Stimulated activated CD4-positive, alpha-beta T cell treated with anti-CD3 and anti-CD28 coated beads, Interleukin-2, amount 100 ng/mL, for 4 hours (primary cell): ENCODE results near the gene MACROD1.
A peak's percentile ranks its signal among the peaks of the same experiment; 100 is the strongest.

Experiments used
- DNase-seq: peaks from one replicate; pipeline ENCODE4 v3.0.0-alpha.2; 2020; ENCODE audit warnings: low read depth

MACROD1 gene, protein sequence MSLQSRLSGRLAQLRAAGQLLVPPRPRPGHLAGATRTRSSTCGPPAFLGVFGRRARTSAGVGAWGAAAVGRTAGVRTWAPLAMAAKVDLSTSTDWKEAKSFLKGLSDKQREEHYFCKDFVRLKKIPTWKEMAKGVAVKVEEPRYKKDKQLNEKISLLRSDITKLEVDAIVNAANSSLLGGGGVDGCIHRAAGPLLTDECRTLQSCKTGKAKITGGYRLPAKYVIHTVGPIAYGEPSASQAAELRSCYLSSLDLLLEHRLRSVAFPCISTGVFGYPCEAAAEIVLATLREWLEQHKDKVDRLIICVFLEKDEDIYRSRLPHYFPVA

GRCh38 chr11:64165842-64166635 is at the start of gene MACROD1:
TSS of gene MACROD1 (minus strand) at chr11:64166113. CDS start at chr11:64165994, 119 bp downstream.
- DNase-seq = peak; percentile 81

- DNase-seq = no peak
Measured at GRCh38 chr11:64211181-64211872, 45.4 kb upstream of the MACROD1 start.

- no peak for DNase-seq
Measured at GRCh38 chr11:64210301-64211020, 44.5 kb upstream of the MACROD1 start.

DNA sequence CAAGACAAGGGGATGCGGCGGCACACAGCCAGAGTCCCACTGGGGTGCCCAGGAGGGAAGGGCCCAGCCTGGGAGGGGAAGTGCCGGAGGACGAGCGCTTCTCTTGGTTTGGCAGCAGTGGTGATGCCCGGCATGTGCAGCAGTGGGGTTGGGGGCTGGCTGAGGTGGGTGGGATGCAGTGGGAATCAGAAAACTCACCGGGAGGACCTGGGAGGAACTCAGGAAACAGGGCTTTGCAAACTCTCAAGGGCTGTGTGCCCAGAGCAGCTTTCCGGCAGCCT is 43.6 kb upstream of the MACROD1 start:
- DNase-seq = no peak

DNA sequence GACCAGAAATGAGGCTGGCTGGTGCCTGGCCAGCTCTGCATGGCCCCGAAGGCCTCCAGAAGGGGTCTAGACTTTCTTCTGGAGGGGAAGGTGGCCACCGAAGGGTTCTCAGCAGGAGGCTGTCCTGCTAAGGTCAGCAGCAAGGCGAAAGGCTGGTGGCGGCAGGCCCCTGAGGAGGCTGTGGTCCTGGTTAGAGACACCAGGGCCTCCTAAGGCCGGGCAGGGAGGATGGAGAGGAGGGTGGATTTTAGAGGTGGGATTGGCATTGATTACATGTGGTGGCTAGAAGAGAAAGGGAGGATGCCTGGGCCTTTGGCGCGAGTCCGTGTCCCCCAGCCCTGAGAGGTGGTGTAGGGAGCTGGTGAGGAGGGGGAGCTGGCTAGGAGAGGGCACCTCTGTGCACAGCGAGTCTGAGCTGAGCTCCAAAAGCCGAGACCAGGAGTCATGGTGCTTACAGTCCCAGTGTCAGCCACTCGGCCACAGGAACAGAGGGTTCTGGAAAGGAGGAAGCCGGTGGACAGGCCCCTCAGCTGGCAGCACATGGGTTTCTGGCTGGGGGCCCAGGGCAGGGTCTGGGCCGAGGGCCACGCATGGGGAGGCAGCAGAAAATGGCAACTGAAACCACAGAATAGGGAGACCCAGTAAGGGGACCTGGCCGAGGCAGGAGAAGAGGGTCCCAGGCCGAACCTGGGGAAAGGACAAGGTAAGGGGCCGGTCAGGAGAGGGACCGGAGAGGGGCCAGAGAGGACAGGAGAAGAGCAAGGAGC is 43.1 kb upstream of the MACROD1 start:
- no peak for DNase-seq

- no peak for DNase-seq
Measured at GRCh38 chr11:64208086-64208795, 42.3 kb upstream of the MACROD1 start.

DNA sequence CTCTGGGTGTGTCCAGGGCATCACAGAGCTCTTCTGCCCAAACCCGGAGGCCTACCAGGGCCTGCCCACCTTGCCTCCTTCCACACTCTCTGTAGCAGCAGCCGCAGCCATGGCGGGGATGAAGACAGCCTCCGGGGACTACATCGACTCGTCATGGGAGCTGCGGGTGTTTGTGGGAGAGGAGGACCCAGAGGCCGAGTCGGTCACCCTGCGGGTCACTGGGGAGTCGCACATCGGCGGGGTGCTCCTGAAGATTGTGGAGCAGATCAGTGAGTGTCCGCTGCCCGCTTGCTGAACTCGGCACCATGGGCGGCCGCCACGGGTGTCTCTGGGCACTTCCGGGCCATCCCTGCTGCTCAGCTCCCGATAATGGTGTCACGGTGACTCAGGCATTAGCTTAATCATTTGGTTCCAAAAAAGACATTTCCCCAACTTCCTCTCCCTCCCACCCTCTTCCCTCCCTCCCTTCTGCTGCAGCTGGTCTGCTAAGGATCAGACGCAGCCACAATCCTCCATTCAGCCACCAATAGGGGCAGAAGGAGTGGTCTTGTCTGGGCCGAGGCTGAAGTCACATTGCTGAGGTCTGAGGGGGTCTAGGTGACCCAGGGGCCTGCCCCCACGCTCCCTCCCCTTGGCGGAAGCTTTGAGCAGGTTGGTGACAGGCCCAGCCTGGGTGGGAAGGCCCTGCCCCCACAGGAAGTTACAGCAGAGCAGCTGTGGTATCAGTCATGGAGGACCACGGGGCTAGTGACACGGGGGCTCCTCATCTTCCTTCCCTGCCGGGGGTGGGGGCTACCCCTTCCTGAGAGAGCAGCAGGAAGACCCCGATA is 41.6 kb upstream of the MACROD1 start:
- peak; percentile 82 for DNase-seq

DNA sequence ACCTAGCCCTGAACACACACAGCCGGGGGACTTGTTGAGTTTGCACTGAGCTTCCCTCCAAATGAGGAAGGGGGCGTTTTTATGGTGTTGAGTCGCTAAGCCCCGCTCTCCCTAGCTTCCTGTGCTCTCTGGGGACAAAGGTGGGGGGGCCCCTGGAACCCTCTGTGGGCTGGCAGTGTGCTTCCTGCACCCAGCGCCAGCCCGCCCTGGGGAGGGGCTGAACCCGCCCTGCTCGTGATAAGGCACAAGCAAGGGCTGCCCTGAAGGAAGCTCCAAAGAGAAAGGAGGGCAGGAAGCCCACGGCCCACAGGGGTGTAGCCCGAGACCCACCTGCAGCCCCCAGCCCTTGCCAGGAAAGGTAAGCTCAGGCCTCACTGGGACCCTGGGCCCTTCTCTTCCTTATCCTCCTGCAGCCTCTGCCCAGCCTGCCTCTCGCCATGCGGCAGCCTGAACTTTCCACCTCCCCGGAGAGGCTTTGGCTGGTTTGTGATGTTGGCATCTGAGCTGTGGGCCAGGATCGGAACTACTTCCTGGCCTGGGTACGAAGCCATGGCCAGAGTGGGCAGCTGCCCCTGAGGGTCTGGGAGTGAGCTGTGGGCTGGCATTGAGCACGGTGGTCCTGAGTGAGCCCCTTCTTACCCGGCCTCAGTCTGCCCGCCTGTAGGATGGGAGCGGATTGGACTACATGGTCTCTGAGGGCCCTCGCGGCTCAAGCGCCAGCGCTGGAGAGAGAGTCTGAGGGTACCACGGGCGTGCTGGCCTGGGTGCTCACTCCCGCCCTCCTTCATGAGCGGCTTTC is 40.7 kb upstream of the MACROD1 start, which contains the start of gene FERMT3:
TSS of gene FERMT3 (plus strand) at position 265 of the 799 bp plus-strand sequence. CDS start 644 bp downstream, outside the sequence.
- DNase-seq = peak; percentile 73

DNA sequence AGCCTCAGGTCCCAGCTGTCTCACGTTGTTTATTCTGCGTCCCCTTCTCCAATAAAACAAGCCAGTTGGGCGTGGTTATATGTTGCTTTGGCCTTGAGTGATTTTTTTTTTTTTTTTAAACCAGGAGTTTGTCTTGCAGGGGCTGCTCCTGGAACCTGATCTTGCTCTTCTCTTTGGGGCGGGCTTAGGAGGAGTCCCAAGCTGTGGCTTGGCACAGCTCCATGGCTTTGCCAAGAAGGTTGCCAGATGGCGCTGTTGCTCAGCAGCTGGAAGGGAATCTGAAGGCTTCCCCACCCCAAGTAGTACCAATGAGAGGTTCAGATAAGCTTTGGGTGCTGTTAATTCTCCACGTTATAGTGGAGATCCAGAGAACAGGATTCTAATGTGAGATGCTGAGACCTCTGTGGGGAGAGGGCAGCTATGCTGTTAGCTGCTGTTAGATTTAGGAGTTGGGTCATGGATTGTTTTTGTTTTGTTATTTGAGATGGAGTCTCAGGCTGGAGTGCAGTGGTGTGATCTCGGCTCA is 38.6 kb upstream of the MACROD1 start:
- DNase-seq = peak; percentile 74

- DNase-seq = no peak
Measured at GRCh38 chr11:64204080-64204440, 38.1 kb upstream of the MACROD1 start.

- DNase-seq = no peak
Measured at GRCh38 chr11:64203421-64204079, 37.6 kb upstream of the MACROD1 start.

- DNase-seq = no peak
Measured at GRCh38 chr11:64202992-64203391, 37.1 kb upstream of the MACROD1 start.

- no peak for DNase-seq
Measured at GRCh38 chr11:64201543-64201942, 35.6 kb upstream of the MACROD1 start.

DNA sequence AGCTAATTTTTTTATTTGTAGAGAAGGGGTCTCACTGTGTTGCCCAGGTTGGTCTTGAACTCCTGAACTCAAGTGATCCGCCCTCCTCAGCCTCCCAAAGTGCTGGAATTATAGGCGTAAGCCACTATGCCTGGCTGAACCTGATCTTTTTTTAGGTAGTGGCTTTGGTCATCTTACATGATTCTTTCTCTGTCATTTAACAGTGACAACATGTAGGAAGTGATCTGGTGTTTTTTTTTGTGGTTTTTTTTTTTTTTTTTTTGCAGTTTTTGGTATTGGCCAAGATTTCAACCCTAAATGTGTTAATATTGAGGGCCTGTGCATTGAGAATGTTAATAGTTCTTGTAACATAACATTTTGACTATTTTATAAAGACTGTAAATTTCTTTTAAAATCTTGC is 32.6 kb upstream of the MACROD1 start:
- DNase-seq = no peak

- DNase-seq = no peak
Measured at GRCh38 chr11:64196626-64197025, 30.7 kb upstream of the MACROD1 start.

DNA sequence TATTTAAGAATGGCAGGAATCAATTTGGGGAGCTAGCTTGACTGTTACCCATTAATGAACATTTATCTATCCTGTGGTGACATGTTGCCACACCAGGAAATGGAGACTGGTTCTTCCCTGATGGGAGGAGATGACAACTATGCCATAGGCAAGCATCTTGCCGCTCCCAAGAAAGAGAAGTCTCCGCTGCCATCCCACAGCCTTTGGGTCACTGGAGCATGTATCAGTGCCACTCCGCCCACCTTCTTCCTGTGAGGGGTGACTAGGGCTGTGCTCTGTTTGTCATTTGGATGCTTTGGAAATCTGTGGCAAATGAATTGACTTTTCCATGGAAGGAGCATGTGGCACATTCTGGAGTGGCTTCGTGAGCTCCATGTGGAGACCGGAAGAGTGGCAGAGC is 26.5 kb upstream of the MACROD1 start:
- no peak for DNase-seq

DNA sequence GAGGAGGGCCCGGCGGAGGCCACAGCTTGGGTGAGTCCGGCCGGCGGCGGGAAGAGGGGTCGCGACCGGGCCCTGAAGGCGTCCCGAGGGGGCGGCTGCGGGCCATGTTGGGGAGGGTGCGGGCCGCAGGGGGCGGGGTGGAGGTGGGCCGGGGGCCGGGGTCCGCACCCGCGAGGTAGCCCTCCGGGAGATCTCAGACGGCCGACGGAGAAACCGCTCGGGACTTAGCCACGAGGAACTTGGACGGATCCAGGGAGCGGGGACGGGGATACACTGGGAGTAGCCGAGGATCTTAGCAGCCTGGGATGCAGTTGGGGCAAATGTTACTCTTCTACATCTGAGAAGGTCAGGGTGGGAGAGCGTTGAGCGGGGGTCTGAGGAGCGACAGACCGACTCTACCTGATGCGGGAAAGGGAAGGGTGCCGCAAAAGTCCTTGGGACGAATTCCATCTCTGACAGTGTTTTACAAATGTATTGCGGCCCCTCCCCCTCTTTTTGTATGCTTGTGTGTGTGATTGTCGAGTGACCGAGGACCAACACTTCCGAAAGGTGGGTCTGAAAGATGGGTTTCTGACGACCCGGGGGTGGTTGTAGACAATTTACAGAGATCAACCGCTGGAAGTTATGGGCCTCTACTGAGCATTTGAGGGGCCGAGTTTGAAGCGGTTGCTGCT is 20.7 kb upstream of the MACROD1 start:
- DNase-seq = no peak
